ENCODE data around the gene SNX5.
"Not testable (repeated sequence)": the region's sequence is repeated elsewhere in the genome, so short reads cannot be mapped to it uniquely, and the experiment has no call there.

The SNX5 gene

GRCh38 chr20:17992847-17993513 lies 24.4 kb upstream of the SNX5 start:
- no peak for DNase-seq

GRCh38 chr20:17992224-17992637 lies 23.6 kb upstream of the SNX5 start:
- no peak for DNase-seq

GRCh38 chr20:17990278-17990972 lies 21.8 kb upstream of the SNX5 start:
- DNase-seq: no peak

- DNase-seq: no peak
These were observed 19.4 kb upstream of the SNX5 start for GRCh38 chr20:17987988-17988387.

- DNase-seq: no peak
These were observed 16.9 kb upstream of the SNX5 start for GRCh38 chr20:17985388-17986018.

GRCh38 chr20:17976305-17976704 lies 7.7 kb upstream of the SNX5 start:
- DNase-seq: no peak

GRCh38 chr20:17972121-17972520 lies 3.5 kb upstream of the SNX5 start:
- no peak for DNase-seq

- DNase-seq: no peak
These were observed 2.9 kb upstream of the SNX5 start for GRCh38 chr20:17971300-17972013.

GRCh38 chr20:17969884-17970409 lies 1.4 kb upstream of the SNX5 start:
- peak; percentile 44 to 48 for DNase-seq

- peak in 1 of 2 donors; percentile 27 for DNase-seq
These were observed 787 bp upstream of the SNX5 start for GRCh38 chr20:17969278-17969883.

GRCh38 chr20:17967521-17968365 lies 851 bp downstream of the SNX5 start:
- DNase-seq: peak in 1 of 2 donors; percentile 32

- DNase-seq: peak in 1 of 2 donors; percentile 58
These were observed 1.9 kb downstream of the SNX5 start for GRCh38 chr20:17966432-17967310.

GRCh38 chr20:17965042-17965697 lies 3.4 kb downstream of the SNX5 start:
- peak in 1 of 2 donors; percentile 27 for DNase-seq

GRCh38 chr20:17964632-17965031 lies 4.0 kb downstream of the SNX5 start:
- DNase-seq: no peak

- DNase-seq: no peak
These were observed 4.5 kb downstream of the SNX5 start for GRCh38 chr20:17964073-17964472.

- DNase-seq: no peak
These were observed 5.3 kb downstream of the SNX5 start for GRCh38 chr20:17963114-17963897.

- no peak for DNase-seq
These were observed 7.0 kb downstream of the SNX5 start for GRCh38 chr20:17961587-17961940.

GRCh38 chr20:17960927-17961586 lies 7.5 kb downstream of the SNX5 start:
- DNase-seq: no peak

GRCh38 chr20:17960400-17960885 lies 8.2 kb downstream of the SNX5 start:
- not testable (repeated sequence) for DNase-seq
